ENCODE results near the gene PTP4A1.
"Not testable (repeated sequence)": the region's sequence is repeated elsewhere in the genome, so short reads cannot be mapped to it uniquely, and the experiment has no call there.

PTP4A1 gene

GRCh38 chr6:63584566-63584965 is 12.3 kb downstream of the PTP4A1 start:
- no peak for DNase-seq

GRCh38 chr6:63585652-63586051 is 13.4 kb downstream of the PTP4A1 start:
- DNase-seq, result not testable (repeated sequence)

GRCh38 chr6:63589952-63590411 is 17.7 kb downstream of the PTP4A1 start:
- no peak for DNase-seq

DNA sequence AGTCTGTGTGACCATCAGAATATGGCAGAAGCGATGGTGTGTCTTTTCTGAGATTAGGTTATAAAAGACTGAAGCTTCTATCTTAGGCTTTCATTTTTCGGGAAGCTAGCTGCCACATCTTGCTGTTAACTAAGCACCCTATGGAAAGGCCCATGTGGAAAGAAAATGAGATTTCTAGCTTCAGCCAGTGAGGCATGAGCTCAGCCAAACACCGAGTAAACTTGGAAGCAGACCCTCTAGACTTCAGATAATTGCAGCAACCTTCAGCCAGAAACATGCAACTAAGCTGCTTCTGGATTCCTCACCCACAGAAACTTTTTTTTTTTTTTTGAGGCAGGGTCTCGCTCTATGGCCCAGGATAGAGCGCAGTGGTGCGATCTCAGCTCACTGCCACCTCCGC is 20.6 kb downstream of the PTP4A1 start:
- no peak for DNase-seq

GRCh38 chr6:63597141-63598048 is 25.1 kb downstream of the PTP4A1 start:
- DNase-seq, result no peak

GRCh38 chr6:63598049-63599036 is 26.1 kb downstream of the PTP4A1 start:
- peak; percentile 82 for DNase-seq

DNA sequence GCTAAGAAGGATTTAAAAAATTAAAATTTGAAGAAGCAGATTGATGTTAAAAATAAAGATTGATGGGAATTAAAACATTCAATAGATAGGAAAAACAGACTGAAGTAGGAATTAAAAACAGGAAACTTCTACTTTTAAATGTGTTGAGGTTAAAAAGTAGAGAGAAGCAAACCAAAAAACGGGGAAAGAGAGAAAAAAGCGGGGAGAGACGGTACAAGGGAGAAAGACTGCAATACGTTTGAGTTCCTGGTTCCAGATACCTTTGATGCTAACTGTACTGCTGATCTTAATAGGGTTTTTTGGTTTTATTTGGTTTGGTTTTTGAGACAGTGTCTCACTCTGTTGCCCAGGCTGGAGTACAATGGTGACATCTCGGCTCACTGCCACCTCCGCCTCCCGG is 27.0 kb downstream of the PTP4A1 start:
- DNase-seq, result no peak

DNA sequence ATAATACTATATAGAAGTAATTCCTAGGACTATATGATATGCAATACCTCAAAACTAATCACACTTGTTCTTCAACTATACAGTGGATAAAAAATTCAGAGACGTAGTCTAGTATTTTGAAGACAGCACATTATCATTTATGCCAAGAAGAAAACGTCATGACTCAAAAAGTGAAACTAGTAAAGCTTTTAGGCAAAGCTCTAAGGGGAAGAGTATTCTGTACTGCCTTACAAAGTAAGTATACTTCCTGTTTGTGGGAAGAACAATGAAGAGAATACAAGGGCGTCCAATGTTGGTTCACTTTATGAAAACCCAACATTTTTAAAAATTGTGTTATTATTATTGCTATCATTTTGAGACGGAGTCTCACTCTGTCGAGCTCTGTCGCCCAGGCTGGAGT is 27.9 kb downstream of the PTP4A1 start:
- DNase-seq, result no peak

GRCh38 chr6:63609231-63609630 is 37.0 kb downstream of the PTP4A1 start:
- no peak for DNase-seq

DNA sequence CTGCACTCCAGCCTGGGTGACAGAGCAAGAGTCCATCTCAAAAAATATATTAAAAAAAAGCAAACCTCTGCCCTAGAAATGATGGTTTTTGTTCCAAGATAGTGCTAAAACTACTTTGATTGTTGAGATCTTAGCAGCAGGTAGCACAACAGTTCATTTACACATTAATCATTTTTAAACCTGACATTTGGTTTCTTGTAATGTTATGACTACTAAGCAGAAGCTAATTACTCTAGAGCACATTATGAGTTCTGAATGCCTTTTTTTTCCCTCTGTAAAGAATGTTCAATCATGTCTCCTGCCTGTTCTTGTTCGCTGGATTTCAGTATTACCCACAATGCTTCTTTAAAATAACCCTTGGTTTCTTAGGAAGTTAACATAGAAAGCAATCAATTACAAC is 38.7 kb downstream of the PTP4A1 start:
- DNase-seq, result no peak

GRCh38 chr6:63611560-63611959 is 39.3 kb downstream of the PTP4A1 start:
- DNase-seq, result no peak

DNA sequence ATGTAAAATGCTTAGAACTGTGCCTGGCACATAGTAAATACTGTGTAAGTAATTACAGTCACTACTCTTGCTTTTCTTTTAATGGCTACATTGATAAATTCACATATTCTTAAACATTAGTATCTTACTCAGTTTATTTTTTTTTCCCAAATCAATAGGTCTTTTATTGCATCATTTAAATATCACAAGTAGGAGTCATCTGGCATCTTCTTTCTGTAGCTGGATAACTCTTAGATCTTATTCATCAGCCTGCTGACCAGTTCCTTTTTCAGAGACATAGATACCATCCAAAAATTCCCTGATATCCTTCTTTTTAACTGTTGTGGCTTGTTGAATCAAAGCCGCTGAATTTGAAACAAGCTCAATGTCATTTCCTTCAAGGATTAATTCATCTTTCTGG is 43.3 kb downstream of the PTP4A1 start:
- no peak for DNase-seq
